T-helper 2 cell treated with Interferon-gamma antibody and Interleukin-4, amounts not matched to agents 5 μg/mL and 100 μg/mL, for 36 hours (primary cell): ENCODE results near the gene EXOSC7.
"Not testable (repeated sequence)": the region's sequence is repeated elsewhere in the genome, so short reads cannot be mapped to it uniquely, and the experiment has no call there.

Experiments used
- DNase-seq: peaks from one replicate; pipeline ENCODE4 v3.0.0; 2021; ENCODE audit warnings: low spot score
- H3K27ac Mint-ChIP-seq: one replicate; pipeline ENCODE4 v1.8.0; 2021; ENCODE audit warnings: mild to moderate bottlenecking, mixed read lengths
- H3K27me3 Mint-ChIP-seq: one replicate; pipeline ENCODE4 v1.8.0; 2021; ENCODE audit warnings: low read depth, mixed read lengths
- H3K36me3 Mint-ChIP-seq: one replicate; pipeline ENCODE4 v1.8.0; 2021; ENCODE audit warnings: low read depth, mixed read lengths
- H3K4me1 Mint-ChIP-seq: one replicate; pipeline ENCODE4 v1.8.0; 2021; ENCODE audit warnings: low read depth, mixed read lengths
- H3K4me3 Mint-ChIP-seq: one replicate; pipeline ENCODE4 v1.8.0; 2022; ENCODE audit warnings: mild to moderate bottlenecking, moderate library complexity, mixed read lengths
- H3K9me3 Mint-ChIP-seq: one replicate; pipeline ENCODE4 v1.8.0; 2021; ENCODE audit warnings: mixed read lengths

EXOSC7 gene

DNA sequence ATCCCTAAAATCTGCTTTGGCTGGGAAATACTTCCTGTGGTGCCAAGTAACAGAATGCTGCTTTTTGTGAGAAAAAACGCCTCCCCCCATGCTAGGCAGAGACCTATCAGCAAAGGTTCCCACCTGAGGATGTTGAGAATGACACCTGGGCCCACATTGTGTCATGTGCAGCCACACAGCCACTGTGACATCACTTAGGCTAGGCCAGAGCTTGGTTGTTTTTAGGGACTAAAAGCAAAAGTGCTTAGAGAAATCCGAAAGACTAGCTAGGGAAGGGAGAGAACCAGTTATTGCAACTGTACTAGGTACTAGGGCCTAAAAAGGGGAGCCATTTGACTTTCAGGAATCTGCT lies 6.2 kb upstream of the EXOSC7 start:
- Mint-ChIP-seq H3K27me3 (no peaks in the 10 kb centered on the region), H3K4me1 (peaks cover 59% of the 10 kb centered on the region), H3K4me3 (no peak overlapping the region), H3K9me3 (no peaks in the 10 kb centered on the region), H3K36me3 (peaks cover 7% of the 10 kb centered on the region), H3K27ac (peak overlapping the region; percentile 9)
- DNase-seq = no peak

DNA sequence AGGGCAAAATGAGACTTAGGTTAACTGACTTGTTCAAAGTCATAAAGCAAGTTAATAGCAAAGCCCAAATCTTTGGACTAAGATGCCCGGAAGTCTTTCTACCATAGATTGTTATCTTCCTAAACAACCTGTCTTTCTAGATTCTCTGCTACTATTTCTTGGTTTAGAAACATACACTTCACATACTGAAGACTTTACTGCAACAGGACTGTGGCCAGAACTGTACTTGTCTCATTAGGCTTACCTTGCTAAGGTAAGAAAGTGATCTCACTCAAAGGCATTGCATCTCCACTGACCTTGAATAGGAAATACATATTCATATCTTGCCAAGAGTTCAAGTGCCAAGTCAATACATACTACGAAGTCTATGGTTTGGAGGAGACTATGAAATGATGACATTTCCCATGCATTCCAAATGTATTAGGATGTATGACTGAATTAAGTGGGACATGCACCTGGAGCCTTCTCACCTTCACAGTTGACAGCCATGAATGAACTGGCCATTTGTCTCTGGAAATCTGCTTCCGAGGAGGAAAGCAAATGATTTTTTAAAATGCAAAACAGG lies 5.0 kb upstream of the EXOSC7 start:
- DNase-seq = no peak
- no peaks in the 10 kb centered on the region for H3K27me3 Mint-ChIP-seq
- peaks cover 4% of the 10 kb centered on the region for H3K36me3 Mint-ChIP-seq
- no peak overlapping the region for H3K4me3 Mint-ChIP-seq
- H3K4me1 Mint-ChIP-seq = peaks cover 57% of the 10 kb centered on the region
- no peaks in the 10 kb centered on the region for H3K9me3 Mint-ChIP-seq
- H3K27ac Mint-ChIP-seq = no peak overlapping the region

DNA sequence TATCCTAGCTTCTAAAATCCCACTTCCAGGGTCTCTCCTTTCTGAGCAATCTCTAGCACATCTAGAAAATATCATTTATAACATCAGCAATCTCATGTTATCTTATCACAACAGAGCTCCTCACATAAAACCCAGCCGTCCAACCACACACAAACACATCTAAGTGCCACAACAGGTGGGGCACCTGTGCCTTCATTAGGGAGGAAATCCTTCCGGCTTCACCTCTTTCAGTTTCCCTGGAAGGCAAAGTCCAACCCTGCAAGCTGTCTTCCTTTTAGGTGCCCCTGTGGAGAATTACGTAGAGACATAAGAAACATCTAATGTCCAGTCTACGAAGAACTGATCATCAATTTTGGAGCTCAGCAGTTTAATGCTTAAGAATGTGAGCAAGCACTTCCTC lies 1.6 kb upstream of the EXOSC7 start:
- Mint-ChIP-seq H3K9me3 (no peaks in the 10 kb centered on the region), H3K27ac (peak overlapping the region; percentile 92), H3K4me3 (peak overlapping the region; percentile 99), H3K36me3 (peaks cover 9% of the 10 kb centered on the region), H3K4me1 (peaks cover 44% of the 10 kb centered on the region), H3K27me3 (no peaks in the 10 kb centered on the region)
- no peak for DNase-seq

DNA sequence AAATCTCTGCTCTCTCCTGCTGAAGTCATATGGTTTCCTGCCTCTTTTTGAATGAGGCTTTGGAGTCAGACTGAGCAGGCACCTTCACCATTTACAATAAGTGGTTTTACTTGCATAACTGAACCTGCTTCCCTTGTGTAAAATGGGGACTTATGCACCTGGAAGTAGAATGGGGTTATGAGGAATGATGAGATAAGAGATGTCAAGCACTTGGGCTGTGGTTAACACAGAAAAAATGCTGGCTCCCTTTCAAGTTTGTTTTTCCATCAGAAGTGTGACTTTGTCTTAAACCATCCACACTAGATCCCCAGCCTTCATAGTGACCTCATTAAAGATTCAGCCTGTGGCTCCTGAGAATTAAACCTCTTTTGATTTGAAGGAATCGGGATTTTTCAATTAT lies 5.2 kb downstream of the EXOSC7 start:
- Mint-ChIP-seq H3K9me3 (no peaks in the 10 kb centered on the region), H3K27me3 (no peaks in the 10 kb centered on the region), H3K27ac (no peak overlapping the region), H3K4me3 (no peak overlapping the region), H3K4me1 (peaks cover 67% of the 10 kb centered on the region), H3K36me3 (peaks cover 16% of the 10 kb centered on the region)
- DNase-seq = no peak

DNA sequence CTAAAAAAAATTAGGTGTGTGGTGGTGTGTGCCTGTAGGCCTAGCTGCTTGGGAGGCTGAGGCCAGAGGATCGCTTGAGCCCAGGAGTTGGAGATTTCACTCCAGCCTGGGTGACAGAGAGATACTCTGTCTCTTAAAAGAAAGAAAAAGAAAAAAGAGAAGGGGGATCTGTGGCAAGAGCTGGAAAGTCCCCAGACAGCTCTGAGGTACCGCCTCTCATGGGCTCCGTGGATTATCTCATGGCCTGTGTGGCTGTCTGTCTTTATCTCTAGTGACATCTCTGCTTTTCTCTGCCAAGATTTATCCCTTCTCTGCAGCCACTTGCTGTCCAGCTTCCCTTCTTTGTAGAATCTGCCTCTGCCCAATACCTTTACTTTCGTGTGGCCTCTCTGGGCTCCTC lies 5.7 kb downstream of the EXOSC7 start:
- DNase-seq = no peak
- Mint-ChIP-seq H3K36me3 (peaks cover 14% of the 10 kb centered on the region), H3K4me3 (peak overlapping the region; percentile 14), H3K27ac (peak overlapping the region; percentile 77), H3K4me1 (peaks cover 67% of the 10 kb centered on the region), H3K27me3 (no peaks in the 10 kb centered on the region), H3K9me3 (no peaks in the 10 kb centered on the region)

DNA sequence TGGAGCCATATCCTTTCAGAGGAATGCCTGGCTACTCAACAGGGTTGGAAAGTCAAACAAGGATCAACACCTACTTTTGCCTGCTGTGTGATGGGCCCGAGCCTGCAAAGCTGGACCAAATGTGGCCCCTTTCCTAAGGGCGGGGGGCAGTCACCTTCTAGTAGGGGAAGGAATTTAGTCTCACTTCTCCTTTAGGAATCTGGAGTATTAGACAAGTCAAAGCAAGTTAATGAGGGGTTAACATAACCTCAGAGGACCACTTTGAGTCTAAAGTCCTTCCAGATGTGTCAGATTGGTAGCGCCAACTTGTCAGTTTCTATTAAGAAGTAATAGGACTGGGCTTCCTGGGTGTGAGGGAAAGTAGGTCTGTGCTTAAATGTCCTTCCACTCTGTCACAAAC lies 6.8 kb downstream of the EXOSC7 start:
- H3K4me1 Mint-ChIP-seq = peaks cover 62% of the 10 kb centered on the region
- no peak overlapping the region for H3K27ac Mint-ChIP-seq

DNA sequence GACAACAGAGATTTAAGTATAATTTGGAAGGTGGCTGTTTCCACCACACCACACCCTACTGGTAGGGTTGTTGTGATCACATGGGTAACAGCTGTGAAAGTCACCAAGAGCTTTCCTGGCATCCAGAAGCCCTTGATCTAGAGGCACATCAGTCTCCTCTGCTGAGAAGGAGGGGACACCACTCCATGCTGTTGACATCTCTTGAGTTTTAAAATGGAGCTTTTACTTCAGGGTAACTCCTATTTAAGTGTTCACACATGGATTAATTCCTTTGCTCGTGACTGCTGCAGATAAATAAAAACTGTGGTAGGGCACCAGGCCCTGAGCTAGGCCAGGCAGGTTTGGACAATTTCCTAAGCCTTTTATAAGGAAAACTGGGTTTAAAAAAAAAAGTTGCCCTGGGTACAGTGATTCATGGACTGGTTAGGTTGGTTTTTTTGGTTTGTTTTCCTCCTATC lies 7.5 kb downstream of the EXOSC7 start:
- H3K27ac Mint-ChIP-seq = no peak overlapping the region
- no peaks in the 10 kb centered on the region for H3K9me3 Mint-ChIP-seq

More for the DNA sequence above, 6.8 kb downstream of the EXOSC7 start:
- H3K36me3 Mint-ChIP-seq = peaks cover 13% of the 10 kb centered on the region
- no peaks in the 10 kb centered on the region for H3K27me3 Mint-ChIP-seq
- no peaks in the 10 kb centered on the region for H3K9me3 Mint-ChIP-seq
- H3K4me3 Mint-ChIP-seq = no peak overlapping the region
- DNase-seq = no peak

DNA sequence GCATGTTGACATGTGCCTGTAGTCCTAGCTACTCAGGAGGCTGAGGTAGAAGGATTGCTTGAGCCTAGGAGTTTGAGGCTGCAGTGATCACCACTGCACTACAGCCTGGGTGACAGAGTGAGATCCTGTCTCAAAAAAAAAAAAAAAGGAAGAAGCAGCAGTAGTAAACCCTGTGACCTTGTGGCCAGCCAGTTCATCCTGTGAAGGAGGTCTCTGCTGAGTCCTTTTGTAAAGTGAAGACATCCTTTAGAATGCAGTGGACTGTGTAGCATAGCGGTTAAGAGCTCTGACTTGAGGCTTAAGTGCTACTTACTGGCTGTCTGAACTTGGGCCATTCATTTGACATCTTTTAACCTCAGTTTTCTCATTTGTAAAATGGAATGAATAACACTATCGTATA lies 8.3 kb downstream of the EXOSC7 start:
- Mint-ChIP-seq H3K4me1 (peaks cover 59% of the 10 kb centered on the region), H3K9me3 (no peaks in the 10 kb centered on the region), H3K36me3 (peaks cover 13% of the 10 kb centered on the region), H3K27ac (no peak overlapping the region), H3K27me3 (no peaks in the 10 kb centered on the region), H3K4me3 (no peak overlapping the region)
- DNase-seq = no peak

More for the DNA sequence above, 7.5 kb downstream of the EXOSC7 start:
- Mint-ChIP-seq H3K27me3 (no peaks in the 10 kb centered on the region), H3K36me3 (peaks cover 10% of the 10 kb centered on the region), H3K4me3 (no peak overlapping the region), H3K4me1 (peaks cover 59% of the 10 kb centered on the region)
- no peak for DNase-seq

DNA sequence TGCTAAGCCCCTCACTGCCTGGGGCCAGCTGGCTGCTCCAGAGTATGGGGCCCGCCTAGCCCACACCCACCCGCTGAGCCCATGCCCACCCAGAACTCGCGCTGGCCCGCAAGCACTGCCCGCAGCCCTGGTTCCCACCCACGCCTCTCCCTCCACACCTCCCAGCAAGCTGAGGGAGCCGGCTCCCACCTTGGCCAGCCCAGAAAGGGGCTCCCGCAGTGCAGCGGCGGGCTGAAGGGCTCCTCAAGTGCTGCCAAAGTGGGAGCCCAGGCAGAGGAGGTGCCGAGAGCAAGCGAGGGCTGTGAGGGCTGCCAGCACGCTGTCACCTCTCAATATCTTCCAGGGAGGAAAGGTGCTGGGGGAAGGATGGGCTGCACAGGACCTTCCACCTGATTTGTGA lies 10.3 kb downstream of the EXOSC7 start:
- H3K36me3 Mint-ChIP-seq = peaks cover 20% of the 10 kb centered on the region
- not testable (repeated sequence) for H3K27ac Mint-ChIP-seq, H3K9me3 Mint-ChIP-seq, DNase-seq, H3K27me3 Mint-ChIP-seq, H3K4me3 Mint-ChIP-seq
- H3K4me1 Mint-ChIP-seq = peaks cover 46% of the 10 kb centered on the region

DNA sequence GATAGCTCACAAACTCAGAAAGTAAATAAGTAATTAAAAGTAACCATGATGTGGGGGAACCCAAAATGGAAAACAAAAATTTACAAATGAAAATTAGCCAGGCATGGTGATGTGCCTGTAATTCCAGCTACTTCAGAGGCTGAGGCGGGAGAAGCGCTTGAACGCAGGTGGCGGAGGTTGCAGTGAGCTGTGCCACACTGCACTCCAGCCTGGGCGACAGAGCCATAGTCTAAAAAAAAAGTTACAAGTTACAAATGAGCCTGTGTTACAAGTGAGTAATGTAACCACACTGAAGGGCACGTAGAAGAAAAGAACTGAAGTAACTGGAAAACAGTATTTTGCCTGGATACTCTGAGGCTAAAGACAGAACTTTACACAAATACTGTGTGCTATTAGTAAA lies 11.3 kb downstream of the EXOSC7 start:
- DNase-seq = no peak
- H3K36me3 Mint-ChIP-seq = peaks cover 26% of the 10 kb centered on the region
- H3K9me3 Mint-ChIP-seq = no peaks in the 10 kb centered on the region
- H3K27me3 Mint-ChIP-seq = no peaks in the 10 kb centered on the region
- H3K27ac Mint-ChIP-seq = no peak overlapping the region
- peaks cover 43% of the 10 kb centered on the region for H3K4me1 Mint-ChIP-seq
- H3K4me3 Mint-ChIP-seq = no peak overlapping the region

DNA sequence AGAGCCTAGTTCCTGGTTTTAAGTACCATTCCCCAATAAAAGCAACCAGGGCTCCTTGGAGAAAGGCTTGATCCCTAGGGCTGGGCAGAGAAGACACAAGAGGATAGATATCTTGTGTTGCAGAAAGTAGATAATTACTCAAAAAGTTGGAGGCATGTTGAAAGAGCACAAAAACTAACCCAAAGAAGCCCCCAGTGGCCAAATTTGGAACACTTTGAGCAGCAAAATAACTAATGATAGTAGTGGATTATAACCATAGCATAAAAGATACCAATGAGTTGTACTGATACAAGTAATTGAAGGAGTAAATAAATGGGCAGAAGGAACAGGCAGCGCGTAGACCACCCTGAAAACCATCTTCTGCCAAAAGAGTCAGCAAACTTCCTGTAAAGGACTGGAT lies 12.0 kb downstream of the EXOSC7 start:
- Mint-ChIP-seq H3K27me3 (no peaks in the 10 kb centered on the region), H3K36me3 (peaks cover 33% of the 10 kb centered on the region), H3K27ac (no peak overlapping the region), H3K4me1 (peaks cover 43% of the 10 kb centered on the region), H3K4me3 (no peak overlapping the region), H3K9me3 (no peaks in the 10 kb centered on the region)
- DNase-seq = no peak

DNA sequence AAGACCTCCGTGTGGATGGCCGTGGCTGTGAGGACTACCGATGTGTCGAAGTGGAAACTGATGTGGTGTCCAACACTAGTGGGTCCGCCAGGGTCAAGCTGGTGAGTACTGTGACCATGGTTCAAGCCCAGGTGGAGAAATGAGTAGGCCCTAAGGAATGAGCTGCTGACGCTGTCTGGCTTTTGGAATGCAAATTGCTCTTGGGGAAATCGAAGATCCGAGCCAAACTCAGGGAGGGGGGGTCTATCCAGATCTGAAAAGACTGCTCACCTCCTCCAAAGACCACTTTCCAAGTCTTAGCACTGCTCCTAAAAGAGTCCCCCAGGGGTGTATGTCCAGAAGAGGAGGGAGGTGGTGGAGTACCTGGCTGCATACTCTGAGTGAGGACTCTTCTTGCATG lies 13.1 kb downstream of the EXOSC7 start:
- H3K27ac Mint-ChIP-seq = no peak overlapping the region
- DNase-seq = no peak

DNA sequence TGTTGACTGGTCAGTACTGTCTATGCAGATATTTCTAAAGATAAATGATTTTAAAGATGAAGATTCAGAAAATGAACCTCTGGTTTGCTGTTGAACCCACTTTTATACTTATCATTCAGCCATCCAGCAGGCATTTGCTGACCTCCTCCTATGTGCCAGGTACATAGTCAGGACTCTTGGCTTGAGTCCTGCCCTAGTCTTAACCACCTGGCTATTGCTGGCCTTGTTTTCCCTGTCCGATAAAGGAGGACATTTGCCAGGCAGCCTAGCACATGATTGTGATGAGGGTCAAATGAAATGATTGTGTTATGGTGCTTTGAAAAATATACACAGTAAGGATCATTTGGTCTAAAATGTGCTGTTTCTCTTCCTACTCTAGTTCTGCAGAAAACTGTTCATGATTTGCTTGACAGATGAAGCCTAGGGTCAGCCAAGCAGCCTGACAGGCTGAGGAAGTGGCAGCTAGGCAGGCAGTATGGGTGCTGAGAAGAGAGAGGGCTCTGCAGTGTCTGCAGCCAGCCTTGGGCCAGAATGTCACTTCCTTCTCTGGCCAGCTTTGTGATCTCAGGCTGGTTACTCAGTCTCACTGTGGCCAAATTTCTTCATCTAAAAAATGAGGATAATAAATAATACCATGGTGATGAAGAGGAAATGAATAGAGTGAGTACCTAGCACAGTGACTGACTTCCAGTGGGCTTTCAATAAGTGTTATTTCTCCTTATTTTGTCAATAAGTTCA lies 13.8 kb downstream of the EXOSC7 start:
- Mint-ChIP-seq H3K27ac (no peak overlapping the region), H3K9me3 (no peaks in the 10 kb centered on the region), H3K4me1 (peaks cover 30% of the 10 kb centered on the region), H3K36me3 (peaks cover 40% of the 10 kb centered on the region), H3K4me3 (no peak overlapping the region), H3K27me3 (no peaks in the 10 kb centered on the region)
- DNase-seq = no peak

More for the DNA sequence above, 13.1 kb downstream of the EXOSC7 start:
- H3K9me3 Mint-ChIP-seq = no peaks in the 10 kb centered on the region
- H3K4me3 Mint-ChIP-seq = no peak overlapping the region
- H3K36me3 Mint-ChIP-seq = peaks cover 39% of the 10 kb centered on the region
- H3K4me1 Mint-ChIP-seq = peaks cover 34% of the 10 kb centered on the region
- no peaks in the 10 kb centered on the region for H3K27me3 Mint-ChIP-seq

DNA sequence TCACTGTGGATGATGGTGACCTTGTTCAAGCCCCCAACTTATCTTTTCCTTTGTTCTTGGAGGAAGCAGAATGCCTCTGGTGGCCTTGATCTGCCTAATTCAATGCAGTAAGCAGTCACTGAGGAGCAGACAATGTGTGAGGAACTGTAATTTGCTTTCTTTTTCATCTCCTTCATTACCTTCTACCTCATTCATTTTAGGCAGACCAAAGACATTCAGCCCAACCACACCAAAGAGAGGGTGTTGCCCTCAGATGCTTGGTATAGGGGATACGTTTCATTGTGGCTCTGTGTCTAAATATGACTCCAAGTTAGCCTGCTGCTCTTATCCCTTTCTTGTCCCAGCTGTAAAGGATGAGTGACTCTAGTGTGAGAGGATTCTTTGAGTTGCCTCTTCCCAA lies 15.3 kb downstream of the EXOSC7 start:
- Mint-ChIP-seq H3K27ac (peak overlapping the region; percentile 42), H3K27me3 (no peaks in the 10 kb centered on the region), H3K9me3 (no peaks in the 10 kb centered on the region), H3K4me3 (no peak overlapping the region), H3K4me1 (peaks cover 31% of the 10 kb centered on the region), H3K36me3 (peaks cover 34% of the 10 kb centered on the region)
- DNase-seq = no peak
